GM10266 (cell line): ENCODE data around the gene PKNOX2.

Experiments
- DNase-seq: peaks from one replicate; pipeline ENCODE4 v3.0.0; 2012; ENCODE audit errors: extremely low spot score
- TF ChIP-seq, protein P1 (sequence below): IDR thresholded peaks from 2 replicates; pipeline ENCODE4 v1.5.1; 2012; ENCODE audit warnings: mild to moderate bottlenecking, low read depth; ENCODE audit not compliant: control insufficient read depth, insufficient read depth; ENCODE audit errors: missing control alignments

The PKNOX2 gene

DNA sequence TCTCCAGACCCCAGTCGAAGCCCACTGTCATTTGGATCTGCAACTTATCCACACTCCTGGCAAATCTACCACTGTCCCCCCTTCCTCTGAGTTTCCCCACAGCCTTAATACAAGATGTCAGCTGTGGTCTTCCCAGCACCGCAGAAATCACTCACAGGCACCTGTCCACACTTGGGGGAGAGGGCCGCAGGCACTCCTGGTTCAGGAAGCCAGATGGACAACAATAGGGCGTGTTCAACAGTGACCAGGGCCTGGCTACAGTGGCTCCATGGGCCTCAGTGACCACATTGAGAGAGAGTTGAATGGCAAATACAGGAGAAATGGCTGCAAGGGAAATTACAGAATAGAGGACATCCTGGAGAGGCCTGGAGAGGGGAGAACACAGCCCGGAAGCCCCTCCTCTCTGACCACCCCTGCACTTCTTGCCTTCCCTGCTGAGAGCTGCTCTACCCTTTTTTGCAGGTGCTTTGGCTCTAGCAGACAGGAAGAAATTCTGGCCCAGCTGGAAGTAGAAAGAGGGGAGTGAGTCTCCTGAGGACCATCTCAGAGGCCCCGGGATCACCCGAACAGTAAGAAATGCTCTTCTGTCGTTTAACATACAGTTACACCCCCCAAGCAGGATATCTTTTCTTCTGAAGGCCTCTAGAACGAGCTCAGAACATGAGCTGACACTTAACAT, 166.9 kb downstream of the PKNOX2 start:
- no peak for DNase-seq
- TF ChIP-seq, protein P1, sequence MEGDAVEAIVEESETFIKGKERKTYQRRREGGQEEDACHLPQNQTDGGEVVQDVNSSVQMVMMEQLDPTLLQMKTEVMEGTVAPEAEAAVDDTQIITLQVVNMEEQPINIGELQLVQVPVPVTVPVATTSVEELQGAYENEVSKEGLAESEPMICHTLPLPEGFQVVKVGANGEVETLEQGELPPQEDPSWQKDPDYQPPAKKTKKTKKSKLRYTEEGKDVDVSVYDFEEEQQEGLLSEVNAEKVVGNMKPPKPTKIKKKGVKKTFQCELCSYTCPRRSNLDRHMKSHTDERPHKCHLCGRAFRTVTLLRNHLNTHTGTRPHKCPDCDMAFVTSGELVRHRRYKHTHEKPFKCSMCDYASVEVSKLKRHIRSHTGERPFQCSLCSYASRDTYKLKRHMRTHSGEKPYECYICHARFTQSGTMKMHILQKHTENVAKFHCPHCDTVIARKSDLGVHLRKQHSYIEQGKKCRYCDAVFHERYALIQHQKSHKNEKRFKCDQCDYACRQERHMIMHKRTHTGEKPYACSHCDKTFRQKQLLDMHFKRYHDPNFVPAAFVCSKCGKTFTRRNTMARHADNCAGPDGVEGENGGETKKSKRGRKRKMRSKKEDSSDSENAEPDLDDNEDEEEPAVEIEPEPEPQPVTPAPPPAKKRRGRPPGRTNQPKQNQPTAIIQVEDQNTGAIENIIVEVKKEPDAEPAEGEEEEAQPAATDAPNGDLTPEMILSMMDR = no peak

DNA sequence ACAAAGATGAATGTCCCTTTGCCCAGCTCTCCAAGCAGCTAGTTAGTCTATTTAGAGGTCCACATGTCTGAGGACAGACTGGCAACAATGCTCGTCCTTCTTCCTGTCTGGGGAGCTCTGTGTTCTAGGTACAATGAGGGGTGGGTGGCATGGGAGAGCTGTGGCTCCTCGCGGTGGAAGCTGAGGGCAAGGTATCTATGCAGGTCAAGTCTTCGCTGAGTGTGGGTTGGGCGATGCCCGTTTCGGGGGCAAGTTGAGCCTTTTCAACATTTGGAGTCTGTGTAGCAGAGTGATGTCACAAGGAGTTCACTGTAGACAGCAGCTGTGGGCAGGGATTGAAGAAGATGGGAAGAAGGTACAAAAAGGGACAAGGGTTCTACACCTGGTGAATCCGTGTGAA, 168.3 kb downstream of the PKNOX2 start:
- TF ChIP-seq, protein P1 = no peak

GRCh38 chr11:125333354-125334073, 169.0 kb downstream of the PKNOX2 start:
- TF ChIP-seq, protein P1 = no peak
- no peak for DNase-seq

More for the DNA sequence above, 168.3 kb downstream of the PKNOX2 start:
- DNase-seq = no peak

DNA sequence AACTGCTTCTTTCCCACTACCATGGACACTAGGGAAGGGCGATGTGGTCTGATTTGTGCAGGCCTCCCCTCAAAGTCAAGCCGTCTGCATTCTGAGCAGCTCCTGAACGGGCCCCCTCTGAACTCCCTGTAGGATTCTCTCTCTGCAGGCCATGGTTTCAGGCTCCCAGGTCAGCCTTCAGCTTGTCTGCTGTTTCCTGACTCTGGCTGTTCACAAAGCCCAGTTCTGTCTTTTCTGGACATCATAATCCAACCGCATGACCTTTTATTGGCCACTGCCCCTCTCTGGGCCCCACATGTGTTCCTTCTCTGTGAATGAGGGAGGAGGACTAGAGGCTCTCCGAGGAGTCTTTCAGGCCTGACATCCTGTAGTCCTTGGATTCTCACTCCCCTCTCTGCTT, 170.6 kb downstream of the PKNOX2 start:
- TF ChIP-seq, protein P1 = no peak

DNA sequence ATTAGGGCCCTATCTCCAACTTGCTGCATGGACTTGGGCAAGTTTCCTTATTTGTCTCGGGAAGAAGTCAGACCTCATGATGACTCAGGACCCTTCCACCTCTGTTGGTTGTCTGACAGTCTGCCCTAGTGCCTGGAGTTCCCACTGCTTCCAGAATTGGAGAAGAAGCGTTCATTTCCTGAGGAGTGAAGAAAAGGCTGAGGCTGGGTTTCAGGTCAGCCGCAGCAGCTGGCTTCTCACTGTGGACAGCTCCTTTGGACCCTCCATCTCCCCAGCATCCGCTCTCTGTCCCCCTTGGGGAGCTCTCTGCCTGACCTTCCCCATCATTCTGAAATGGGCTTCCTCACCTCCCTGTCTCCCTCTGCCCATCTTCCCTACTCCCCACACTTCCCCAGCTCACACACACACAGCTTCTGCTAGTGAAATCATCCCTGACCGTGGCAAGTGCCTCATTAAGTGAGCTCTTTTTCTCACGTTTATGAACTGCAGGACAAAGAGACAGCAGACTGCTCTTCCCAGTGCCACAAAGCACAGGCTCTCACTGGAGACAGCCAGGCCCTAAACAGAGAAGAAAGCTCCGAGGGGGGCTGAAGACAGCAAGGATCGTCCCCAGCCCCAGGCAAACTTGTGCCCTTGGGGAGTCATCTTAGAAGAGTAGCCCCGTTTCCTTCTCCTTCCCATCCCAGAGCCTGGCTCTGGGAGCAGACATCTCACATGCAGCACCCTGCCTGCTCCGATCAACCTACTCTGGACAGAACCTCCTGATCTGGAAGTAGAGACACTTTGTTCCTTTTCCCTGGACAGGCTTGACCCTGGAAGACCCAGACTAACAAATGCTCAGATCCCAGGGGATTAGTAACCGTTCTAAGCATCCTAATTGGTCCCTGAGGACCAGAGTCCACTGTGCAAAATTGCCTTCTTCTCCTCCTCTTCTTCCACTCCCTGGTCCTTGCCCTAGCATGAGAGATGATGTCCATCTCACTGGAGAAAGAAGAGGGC, 173.6 kb downstream of the PKNOX2 start:
- DNase-seq = no peak
- TF ChIP-seq, protein P1 = no peak

More for the DNA sequence above, 170.6 kb downstream of the PKNOX2 start:
- no peak for DNase-seq

GRCh38 chr11:125338886-125339811, 174.6 kb downstream of the PKNOX2 start:
- TF ChIP-seq, protein P1 = no peak
- DNase-seq = no peak
